Osteoblast (primary cell): ENCODE measurements around the gene C2CD3. TPM values are rescaled to one million over a fixed set of nuclear protein-coding genes. Genes with fewer than 3 reads are reported as not detected.

Source experiments
- DNase-seq: peaks from one replicate; pipeline ENCODE4 v3.0.0; 2011; ENCODE audit warnings: low spot score, mixed read lengths; ENCODE audit not compliant: insufficient read length; ENCODE audit errors: missing footprints
- H2AFZ ChIP-seq: 2 replicates; pipeline ENCODE4 v1.6.0; 2011; ENCODE audit warnings: mild to moderate bottlenecking, low read length
- H3K27ac ChIP-seq: 2 replicates; pipeline ENCODE4 v1.5.1; 2011; ENCODE audit warnings: mild to moderate bottlenecking, low read depth, low read length, moderate library complexity
- H3K27me3 ChIP-seq: 2 replicates; pipeline ENCODE4 v1.6.0; 2012; ENCODE audit warnings: mild to moderate bottlenecking, control low read depth, inconsistent platforms, low read length, moderate library complexity; ENCODE audit not compliant: insufficient read depth
- H3K36me3 ChIP-seq: 2 replicates; pipeline ENCODE4 v1.5.1; 2011; ENCODE audit warnings: mild to moderate bottlenecking, low read length, control low read depth, moderate library complexity; ENCODE audit not compliant: insufficient read depth
- H3K4me1 ChIP-seq: 2 replicates; pipeline ENCODE4 v1.5.1; 2011; ENCODE audit warnings: mild to moderate bottlenecking, low read length, control low read depth, moderate library complexity; ENCODE audit not compliant: insufficient read depth
- H3K4me2 ChIP-seq: 2 replicates; pipeline ENCODE4 v1.6.0; 2011; ENCODE audit warnings: mild to moderate bottlenecking, low read length; ENCODE audit not compliant: insufficient read depth
- H3K4me3 ChIP-seq: fragments of 200-600 bp; sonication (generic); 3 replicates; pipeline ENCODE4 v1.5.1; 2012; ENCODE audit warnings: mild to moderate bottlenecking, low read length, inconsistent platforms; ENCODE audit not compliant: insufficient read depth
- H3K79me2 ChIP-seq: 2 replicates; pipeline ENCODE4 v1.6.0; 2012; ENCODE audit warnings: mild to moderate bottlenecking, low read length, control low read depth, inconsistent platforms; ENCODE audit not compliant: insufficient read depth
- H3K9me3 ChIP-seq: 2 replicates; pipeline ENCODE4 v1.5.1; 2011; ENCODE audit warnings: low read depth, low read length, control low read depth
- H4K20me1 ChIP-seq: 2 replicates; pipeline ENCODE4 v1.6.0; 2012; ENCODE audit warnings: mild to moderate bottlenecking, low read length, control low read depth; ENCODE audit not compliant: insufficient read depth
- total RNA-seq: library from RNA; depleted of rRNA; stranded (reverse); fragments of >200 nt; gene quantifications from 2 replicates; pipeline ENCODE4 v1.2.3, GENCODE V29; 2012
- TF ChIP-seq, protein P1 (sequence below): IDR thresholded peaks from 2 replicates; pipeline ENCODE4 v1.5.1; 2011; ENCODE audit warnings: mild to moderate bottlenecking, low read depth, low read length, moderate library complexity; ENCODE audit errors: extremely low read depth

C2CD3 gene
- total RNA-seq, 1 donor: 14.1 TPM

DNA sequence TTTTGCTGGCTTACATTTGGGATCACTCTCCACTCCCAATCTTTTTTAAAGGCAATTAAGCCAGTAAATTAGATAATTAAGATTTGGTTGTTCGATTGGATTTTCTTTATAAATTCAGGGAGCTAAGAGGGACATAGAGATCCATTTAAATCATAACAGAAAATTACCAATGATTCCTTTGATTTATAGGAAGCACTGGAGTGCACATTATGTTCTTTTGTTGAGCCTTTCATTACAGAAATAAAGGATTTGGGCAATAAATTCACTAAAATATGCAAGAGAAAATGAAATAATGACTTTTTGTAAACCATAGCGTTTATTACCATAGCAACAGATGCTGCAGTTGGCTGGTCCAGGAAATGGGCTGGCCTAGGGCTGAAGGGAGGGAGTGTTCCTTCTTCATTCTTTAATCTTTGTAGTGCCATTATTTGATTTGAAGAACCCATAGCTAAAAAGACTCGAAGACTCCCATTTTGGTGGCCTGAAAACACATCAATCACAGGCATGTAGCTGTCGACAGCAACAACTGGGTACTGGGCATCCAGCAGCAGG, 73.0 kb downstream of the C2CD3 start:
- no peak overlapping the region for H3K4me3 ChIP-seq
- no peak for DNase-seq
- no peak overlapping the region for H3K4me2 ChIP-seq
- H3K27me3 ChIP-seq: no peaks in the 10 kb centered on the region
- no peak overlapping the region for H2AFZ ChIP-seq
- no peaks in the 10 kb centered on the region for H4K20me1 ChIP-seq
- peaks cover 28% of the 10 kb centered on the region for H3K36me3 ChIP-seq
- H3K79me2 ChIP-seq: no peaks in the 10 kb centered on the region
- H3K9me3 ChIP-seq: no peaks in the 10 kb centered on the region
- H3K27ac ChIP-seq: no peak overlapping the region
- TF ChIP-seq, protein P1, sequence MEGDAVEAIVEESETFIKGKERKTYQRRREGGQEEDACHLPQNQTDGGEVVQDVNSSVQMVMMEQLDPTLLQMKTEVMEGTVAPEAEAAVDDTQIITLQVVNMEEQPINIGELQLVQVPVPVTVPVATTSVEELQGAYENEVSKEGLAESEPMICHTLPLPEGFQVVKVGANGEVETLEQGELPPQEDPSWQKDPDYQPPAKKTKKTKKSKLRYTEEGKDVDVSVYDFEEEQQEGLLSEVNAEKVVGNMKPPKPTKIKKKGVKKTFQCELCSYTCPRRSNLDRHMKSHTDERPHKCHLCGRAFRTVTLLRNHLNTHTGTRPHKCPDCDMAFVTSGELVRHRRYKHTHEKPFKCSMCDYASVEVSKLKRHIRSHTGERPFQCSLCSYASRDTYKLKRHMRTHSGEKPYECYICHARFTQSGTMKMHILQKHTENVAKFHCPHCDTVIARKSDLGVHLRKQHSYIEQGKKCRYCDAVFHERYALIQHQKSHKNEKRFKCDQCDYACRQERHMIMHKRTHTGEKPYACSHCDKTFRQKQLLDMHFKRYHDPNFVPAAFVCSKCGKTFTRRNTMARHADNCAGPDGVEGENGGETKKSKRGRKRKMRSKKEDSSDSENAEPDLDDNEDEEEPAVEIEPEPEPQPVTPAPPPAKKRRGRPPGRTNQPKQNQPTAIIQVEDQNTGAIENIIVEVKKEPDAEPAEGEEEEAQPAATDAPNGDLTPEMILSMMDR: no peak
- H3K4me1 ChIP-seq: no peaks in the 10 kb centered on the region

DNA sequence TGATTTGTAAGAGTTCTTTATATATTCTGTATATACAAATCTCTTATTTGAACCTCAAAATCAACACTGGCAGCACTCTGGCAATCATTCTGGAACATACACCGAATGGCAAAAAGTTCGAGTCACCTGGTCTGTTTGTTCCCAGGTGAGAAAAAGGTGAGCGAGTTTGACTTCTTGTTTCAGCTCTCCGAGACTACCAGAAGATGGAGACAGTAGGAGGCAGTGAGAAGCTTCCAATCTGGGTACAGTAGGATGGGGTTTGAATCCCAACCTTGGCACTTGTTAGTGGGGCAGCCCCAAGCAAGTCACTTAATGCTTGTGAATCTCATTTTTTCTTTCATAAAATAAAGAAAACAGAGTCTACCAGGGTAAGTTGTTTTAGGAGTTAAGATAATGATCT, 76.4 kb downstream of the C2CD3 start:
- TF ChIP-seq, protein P1: no peak
- no peak overlapping the region for H2AFZ ChIP-seq
- H3K4me2 ChIP-seq: no peak overlapping the region
- H3K79me2 ChIP-seq: no peaks in the 10 kb centered on the region
- no peaks in the 10 kb centered on the region for H3K4me1 ChIP-seq
- H3K27me3 ChIP-seq: no peaks in the 10 kb centered on the region
- H3K4me3 ChIP-seq: no peak overlapping the region
- H3K27ac ChIP-seq: no peak overlapping the region
- peaks cover 25% of the 10 kb centered on the region for H3K36me3 ChIP-seq
- no peaks in the 10 kb centered on the region for H4K20me1 ChIP-seq
- DNase-seq: no peak
- no peaks in the 10 kb centered on the region for H3K9me3 ChIP-seq

DNA sequence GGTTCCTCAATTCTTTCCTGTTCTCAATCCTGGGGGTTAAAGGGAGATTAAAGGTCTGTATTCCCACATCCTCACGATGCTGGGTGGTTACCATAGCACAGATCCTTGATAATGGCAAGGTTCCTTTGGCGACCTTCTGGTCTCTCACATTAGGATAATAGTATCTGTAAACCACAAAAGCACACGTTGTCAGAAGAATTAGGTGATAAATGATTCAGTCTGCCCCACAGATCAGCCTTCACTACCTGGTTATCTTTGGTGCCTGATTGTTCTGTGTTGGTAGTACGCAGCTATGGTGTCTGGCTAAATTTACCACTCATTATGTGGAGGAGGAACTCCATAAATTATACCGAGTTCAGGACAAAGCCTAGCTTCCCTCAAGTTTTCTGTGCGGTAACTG, 78.4 kb downstream of the C2CD3 start:
- H3K36me3 ChIP-seq: peaks cover 21% of the 10 kb centered on the region
- no peaks in the 10 kb centered on the region for H3K27me3 ChIP-seq
- H3K4me2 ChIP-seq: no peak overlapping the region
- H4K20me1 ChIP-seq: no peaks in the 10 kb centered on the region
- DNase-seq: no peak
- H2AFZ ChIP-seq: no peak overlapping the region
- H3K4me3 ChIP-seq: no peak overlapping the region
- TF ChIP-seq, protein P1: no peak
- H3K27ac ChIP-seq: no peak overlapping the region
- no peaks in the 10 kb centered on the region for H3K79me2 ChIP-seq
- no peaks in the 10 kb centered on the region for H3K9me3 ChIP-seq
- H3K4me1 ChIP-seq: no peaks in the 10 kb centered on the region

DNA sequence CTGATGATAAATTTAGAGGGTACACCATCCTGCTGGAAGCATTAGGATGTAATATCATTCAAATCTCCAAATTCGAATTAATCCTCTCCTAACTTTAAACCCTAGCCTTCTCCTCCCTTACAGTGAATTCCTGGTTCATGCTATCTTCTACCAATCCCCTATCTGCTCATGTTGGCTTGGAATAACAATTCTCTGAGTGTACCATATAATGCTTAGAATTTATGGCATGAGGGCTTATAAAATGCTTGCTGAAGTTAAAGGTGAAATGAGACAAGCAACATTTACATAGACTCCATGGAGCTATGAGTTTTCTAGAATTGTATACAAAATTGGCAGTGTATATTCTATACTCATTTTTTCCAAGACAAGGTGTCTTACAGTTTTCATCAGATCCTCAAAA, 79.3 kb downstream of the C2CD3 start:
- no peak for DNase-seq
- no peaks in the 10 kb centered on the region for H4K20me1 ChIP-seq
- H3K4me2 ChIP-seq: no peak overlapping the region
- TF ChIP-seq, protein P1: no peak
- H3K4me3 ChIP-seq: no peak overlapping the region
- H3K9me3 ChIP-seq: no peaks in the 10 kb centered on the region
- no peaks in the 10 kb centered on the region for H3K27me3 ChIP-seq
- H3K79me2 ChIP-seq: no peaks in the 10 kb centered on the region
- H2AFZ ChIP-seq: no peak overlapping the region
- H3K4me1 ChIP-seq: no peaks in the 10 kb centered on the region
- H3K36me3 ChIP-seq: peaks cover 21% of the 10 kb centered on the region
- no peak overlapping the region for H3K27ac ChIP-seq
